Measurements from ENCODE around the gene ALOX12. TPM values are rescaled to one million over a fixed set of nuclear protein-coding genes. Genes with fewer than 3 reads are reported as not detected.
"Not testable (repeated sequence)": the region's sequence is repeated elsewhere in the genome, so short reads cannot be mapped to it uniquely, and the experiment has no call there.

Gene ALOX12, protein sequence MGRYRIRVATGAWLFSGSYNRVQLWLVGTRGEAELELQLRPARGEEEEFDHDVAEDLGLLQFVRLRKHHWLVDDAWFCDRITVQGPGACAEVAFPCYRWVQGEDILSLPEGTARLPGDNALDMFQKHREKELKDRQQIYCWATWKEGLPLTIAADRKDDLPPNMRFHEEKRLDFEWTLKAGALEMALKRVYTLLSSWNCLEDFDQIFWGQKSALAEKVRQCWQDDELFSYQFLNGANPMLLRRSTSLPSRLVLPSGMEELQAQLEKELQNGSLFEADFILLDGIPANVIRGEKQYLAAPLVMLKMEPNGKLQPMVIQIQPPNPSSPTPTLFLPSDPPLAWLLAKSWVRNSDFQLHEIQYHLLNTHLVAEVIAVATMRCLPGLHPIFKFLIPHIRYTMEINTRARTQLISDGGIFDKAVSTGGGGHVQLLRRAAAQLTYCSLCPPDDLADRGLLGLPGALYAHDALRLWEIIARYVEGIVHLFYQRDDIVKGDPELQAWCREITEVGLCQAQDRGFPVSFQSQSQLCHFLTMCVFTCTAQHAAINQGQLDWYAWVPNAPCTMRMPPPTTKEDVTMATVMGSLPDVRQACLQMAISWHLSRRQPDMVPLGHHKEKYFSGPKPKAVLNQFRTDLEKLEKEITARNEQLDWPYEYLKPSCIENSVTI
- total RNA-seq (under 1 TPM in 1 of 4 donors, not detected in 3; 0.18 TPM), polyA plus RNA-seq (0.09 TPM)
- long read RNA-seq, donor 1, partial matches to known transcripts: 0 of 2 reads
- long read RNA-seq, donor 1, other reads (novel, unspliced or antisense): 1 of 2 reads
- long read RNA-seq, donor 2, partial matches to known transcripts: 0 of 1 reads
- long read RNA-seq, donor 2, other reads (novel, unspliced or antisense): 1 of 1 reads
- long read RNA-seq, donor 3, partial matches to known transcripts: 0 of 1 reads
- long read RNA-seq, donor 3, other reads (novel, unspliced or antisense): 1 of 1 reads
- long read RNA-seq, donor 4: 0 reads

GRCh38 chr17:6995500-6996255 is at the start of gene ALOX12:
Gene ALOX12 (plus strand): TSS chr17:6996049. CDS start chr17:6996118, 69 bp downstream.
- intact Hi-C loops (cut with DNase I): no loop called here

DNA sequence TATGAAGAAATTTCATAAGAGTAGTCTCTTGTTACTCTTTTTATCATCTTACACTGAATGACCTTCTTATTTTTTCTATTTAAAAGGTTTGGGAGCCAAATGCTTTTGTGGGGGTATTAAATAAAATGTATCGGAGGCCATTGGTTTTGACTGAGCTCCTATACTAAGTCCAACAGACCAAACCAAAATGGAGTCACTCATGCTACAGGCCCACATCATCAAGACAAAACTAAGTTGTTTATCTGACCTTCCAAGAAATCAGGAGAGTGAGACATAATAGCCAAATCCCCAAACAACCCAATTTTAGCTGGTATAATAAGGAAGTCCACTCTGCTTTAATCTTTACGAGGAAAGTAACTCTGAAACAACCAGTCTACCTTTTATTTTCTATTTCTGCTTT is 48.1 kb upstream of the ALOX12 start:
- 88% methylated on average over 2 of the region's 2 CpGs for WGBS
- H3K4me3 ChIP-seq (ENCODE audit: low read length): no peak overlapping the region
- H3K4me1 ChIP-seq (ENCODE audit: control insufficient read depth, insufficient read depth, low read length): peaks cover 5% of the 10 kb centered on the region
- H3K9me3 ChIP-seq (ENCODE audit: control insufficient read depth, low read length): no peaks in the 10 kb centered on the region
- H3K27me3 ChIP-seq (ENCODE audit: control insufficient read depth, insufficient read depth): no peaks in the 10 kb centered on the region
- no peak for ATAC-seq
- DNase-seq: no peak
- H3K27ac ChIP-seq (ENCODE audit: low read length): no peak overlapping the region
- intact Hi-C loops (cut with DNase I): no loop called here

More at GRCh38 chr17:6995500-6996255, at the start of gene ALOX12:
- Histone ChIP-seq H3K4me3 (ENCODE audit: low read length) (peak within 1 kb of the TSS; percentile 13), H3K27me3 (ENCODE audit: control insufficient read depth, insufficient read depth) (no peaks in the 10 kb centered on the region), H3K9me3 (ENCODE audit: control insufficient read depth, low read length) (no peaks in the 10 kb centered on the region), H3K27ac (ENCODE audit: low read length) (no peak within 1 kb of the TSS), H3K4me1 (ENCODE audit: control insufficient read depth, insufficient read depth, low read length) (no peaks in the 10 kb centered on the region)
- WGBS: 21% methylated on average over 64 of the region's 64 CpGs
- ATAC-seq: peak; percentile 69 to 78
- DNase-seq: peak; percentile 38 to 68 (median 68)

- DNase-seq (peak in 1 of 3 donors; percentile 27), ATAC-seq (peak in 1 of 2 donors; percentile 97)
- intact Hi-C loops (cut with DNase I): no loop called here
- H3K4me1 ChIP-seq (ENCODE audit: control insufficient read depth, insufficient read depth, low read length): peaks cover 5% of the 10 kb centered on the region
- no peaks in the 10 kb centered on the region for H3K9me3 ChIP-seq (ENCODE audit: control insufficient read depth, low read length)
- no peaks in the 10 kb centered on the region for H3K27me3 ChIP-seq (ENCODE audit: control insufficient read depth, insufficient read depth)
- no peak overlapping the region for H3K27ac ChIP-seq (ENCODE audit: low read length)
- no peak overlapping the region for H3K4me3 ChIP-seq (ENCODE audit: low read length)
- 42% methylated on average over 5 of the region's 5 CpGs for WGBS
Observed at GRCh38 chr17:6948562-6948961, 47.3 kb upstream of the ALOX12 start.

- 61% methylated on average over 3 of the region's 3 CpGs for WGBS
- H3K27me3 ChIP-seq (ENCODE audit: control insufficient read depth, insufficient read depth): no peaks in the 10 kb centered on the region
- intact Hi-C loops (cut with DNase I): no loop called here
- no peak overlapping the region for H3K27ac ChIP-seq (ENCODE audit: low read length)
- ATAC-seq: peak in 1 of 2 donors; percentile 70
- no peak overlapping the region for H3K4me3 ChIP-seq (ENCODE audit: low read length)
- DNase-seq: no peak
- H3K9me3 ChIP-seq (ENCODE audit: control insufficient read depth, low read length): no peaks in the 10 kb centered on the region
- H3K4me1 ChIP-seq (ENCODE audit: control insufficient read depth, insufficient read depth, low read length): peaks cover 5% of the 10 kb centered on the region
Observed at GRCh38 chr17:6948976-6949375, 46.9 kb upstream of the ALOX12 start.

- ATAC-seq; H3K9me3 ChIP-seq (ENCODE audit: control insufficient read depth, low read length); DNase-seq; H3K27me3 ChIP-seq (ENCODE audit: control insufficient read depth, insufficient read depth); H3K4me3 ChIP-seq (ENCODE audit: low read length); H3K4me1 ChIP-seq (ENCODE audit: control insufficient read depth, insufficient read depth, low read length); intact Hi-C loops (cut with DNase I); H3K27ac ChIP-seq (ENCODE audit: low read length): not testable (repeated sequence)
- 94% methylated on average over 2 of the region's 2 CpGs for WGBS
Observed at GRCh38 chr17:6950938-6951337, 44.9 kb upstream of the ALOX12 start.

DNA sequence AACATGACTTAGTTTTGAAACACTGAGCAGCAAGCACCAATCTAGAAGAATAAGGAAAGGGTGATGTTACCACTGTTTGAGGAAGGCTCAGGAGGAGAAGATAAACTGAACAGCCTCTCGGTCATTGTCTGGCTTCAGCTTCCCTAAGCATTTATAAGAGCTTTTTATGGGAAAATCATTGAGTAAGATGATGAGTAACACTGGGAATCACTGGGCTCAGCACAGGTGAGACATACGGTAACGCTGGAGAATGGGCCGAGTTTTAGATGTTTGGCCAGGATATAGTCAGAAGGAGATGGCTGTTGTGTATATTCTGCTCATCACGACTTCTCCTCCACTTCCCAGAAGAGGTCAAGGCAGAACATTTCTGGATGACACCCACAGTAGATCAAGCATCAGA is 42.2 kb upstream of the ALOX12 start:
- H3K27ac ChIP-seq (ENCODE audit: low read length): no peak overlapping the region
- intact Hi-C loops (cut with DNase I): no loop called here
- no peak overlapping the region for H3K4me3 ChIP-seq (ENCODE audit: low read length)
- ATAC-seq (no peak), DNase-seq (no peak)
- WGBS: 88% methylated on average over 5 of the region's 5 CpGs
- no peaks in the 10 kb centered on the region for H3K27me3 ChIP-seq (ENCODE audit: control insufficient read depth, insufficient read depth)
- no peaks in the 10 kb centered on the region for H3K9me3 ChIP-seq (ENCODE audit: control insufficient read depth, low read length)
- H3K4me1 ChIP-seq (ENCODE audit: control insufficient read depth, insufficient read depth, low read length): peaks cover 4% of the 10 kb centered on the region

DNA sequence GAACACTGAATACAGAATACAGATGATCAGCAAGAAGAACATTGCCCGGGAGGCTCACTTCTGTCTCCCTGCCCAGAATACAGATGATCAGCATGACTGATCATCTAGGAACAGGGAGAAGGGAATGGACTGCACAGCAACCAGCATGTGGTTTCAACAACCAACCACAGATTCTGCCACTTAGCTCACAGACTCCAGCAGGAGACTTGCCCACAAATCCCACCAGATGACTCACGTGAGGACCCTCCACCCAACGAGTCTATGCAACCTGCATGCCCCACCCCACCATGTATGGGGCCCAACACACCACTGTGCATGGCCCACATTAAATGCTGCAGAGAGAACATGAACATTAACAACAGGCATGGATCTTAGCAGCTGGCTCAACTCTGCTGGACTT is 36.1 kb upstream of the ALOX12 start:
- 85% methylated on average over 3 of the region's 3 CpGs for WGBS

GRCh38 chr17:6969323-6969726 is 26.5 kb upstream of the ALOX12 start:
- Histone ChIP-seq H3K9me3 (ENCODE audit: control insufficient read depth, low read length) (no peaks in the 10 kb centered on the region), H3K4me1 (ENCODE audit: control insufficient read depth, insufficient read depth, low read length) (no peaks in the 10 kb centered on the region), H3K27me3 (ENCODE audit: control insufficient read depth, insufficient read depth) (no peaks in the 10 kb centered on the region), H3K4me3 (ENCODE audit: low read length) (no peak overlapping the region), H3K27ac (ENCODE audit: low read length) (no peak overlapping the region)
- intact Hi-C loops (cut with DNase I): no loop called here
- ATAC-seq: no peak
- WGBS: 76% methylated on average over 4 of the region's 4 CpGs
- no peak for DNase-seq

More for the DNA sequence above, 36.1 kb upstream of the ALOX12 start:
- Histone ChIP-seq H3K4me1 (ENCODE audit: control insufficient read depth, insufficient read depth, low read length) (no peaks in the 10 kb centered on the region), H3K27ac (ENCODE audit: low read length) (no peak overlapping the region), H3K9me3 (ENCODE audit: control insufficient read depth, low read length) (no peaks in the 10 kb centered on the region), H3K27me3 (ENCODE audit: control insufficient read depth, insufficient read depth) (no peaks in the 10 kb centered on the region), H3K4me3 (ENCODE audit: low read length) (no peak overlapping the region)
- DNase-seq (no peak), ATAC-seq (no peak)
- intact Hi-C loops (cut with DNase I): no loop called here

DNA sequence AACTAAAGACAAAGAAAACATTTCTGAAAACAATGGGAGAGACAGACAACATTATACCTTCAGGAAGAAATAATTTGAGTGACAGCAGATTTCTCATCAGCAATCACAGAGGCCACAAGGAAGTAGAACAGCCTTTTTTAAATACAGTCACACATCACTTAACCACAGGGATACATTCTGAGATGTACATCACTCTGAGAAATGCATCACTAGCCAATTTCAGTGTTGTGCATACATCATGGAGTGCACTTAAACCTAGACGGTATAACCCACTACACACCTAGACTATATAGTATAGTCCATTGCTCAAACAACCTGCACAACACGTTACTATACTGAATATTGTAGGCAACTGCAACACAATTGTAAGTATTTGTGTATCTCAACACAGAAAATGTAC is 24.9 kb upstream of the ALOX12 start:
- ATAC-seq (no peak), DNase-seq (no peak)
- WGBS: 74% methylated on average over 2 of the region's 2 CpGs
- Histone ChIP-seq H3K4me3 (ENCODE audit: low read length) (no peak overlapping the region), H3K27ac (ENCODE audit: low read length) (no peak overlapping the region), H3K27me3 (ENCODE audit: control insufficient read depth, insufficient read depth) (no peaks in the 10 kb centered on the region), H3K4me1 (ENCODE audit: control insufficient read depth, insufficient read depth, low read length) (no peaks in the 10 kb centered on the region), H3K9me3 (ENCODE audit: control insufficient read depth, low read length) (no peaks in the 10 kb centered on the region)
- intact Hi-C loops (cut with DNase I): no loop called here

DNA sequence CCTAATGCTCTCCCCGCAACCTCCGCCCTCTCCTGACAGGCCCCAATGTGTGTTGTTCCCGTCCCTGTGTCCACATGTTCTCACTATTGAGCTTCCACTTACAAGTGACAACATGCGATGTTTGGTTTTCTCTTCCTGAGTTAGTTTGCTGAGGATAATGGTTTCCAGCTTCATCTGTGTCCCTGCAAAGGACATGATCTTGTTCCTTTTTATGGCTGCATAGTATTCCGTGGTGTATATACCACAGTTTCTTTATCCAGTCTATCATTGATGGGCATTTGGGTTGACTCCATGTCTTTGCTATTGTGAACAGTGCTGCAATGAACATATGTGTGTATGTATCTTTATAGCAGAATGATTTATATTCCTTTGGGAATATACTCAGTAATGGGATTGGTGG is 16.4 kb upstream of the ALOX12 start:
- ATAC-seq: not testable (repeated sequence)

More for the DNA sequence above, 16.4 kb upstream of the ALOX12 start:
- WGBS: 95% methylated on average over 5 of the region's 5 CpGs
- H3K27ac ChIP-seq (ENCODE audit: low read length); H3K4me3 ChIP-seq (ENCODE audit: low read length); H3K4me1 ChIP-seq (ENCODE audit: control insufficient read depth, insufficient read depth, low read length); H3K9me3 ChIP-seq (ENCODE audit: control insufficient read depth, low read length); intact Hi-C loops (cut with DNase I); H3K27me3 ChIP-seq (ENCODE audit: control insufficient read depth, insufficient read depth); DNase-seq: not testable (repeated sequence)
